HepG2 (cell line): ENCODE data around the gene SLC19A1. TPM values are rescaled to one million over a fixed set of nuclear protein-coding genes. Genes with fewer than 3 reads are reported as not detected.

Experiments used
- BRD4 ChIP-seq: sonication (generic); formaldehyde crosslinking; IDR thresholded peaks from 2 replicates; pipeline ENCODE4 v1.4.0; 2020; ENCODE audit warnings: missing genetic modification reagents
- DBP ChIP-seq: sonication (generic); formaldehyde crosslinking; IDR thresholded peaks from 2 replicates; pipeline ENCODE4 v1.4.0; 2020; ENCODE audit warnings: missing genetic modification reagents; ENCODE audit errors: not compliant biosample characterization
- EED ChIP-seq: sonication (generic); formaldehyde crosslinking; IDR thresholded peaks from 2 replicates; pipeline ENCODE4 v1.5.0; 2020; ENCODE audit warnings: mild to moderate bottlenecking, missing genetic modification reagents
- GFI1 ChIP-seq: sonication (generic); formaldehyde crosslinking; IDR thresholded peaks from 2 replicates; pipeline ENCODE4 v1.5.0; 2020; ENCODE audit warnings: missing genetic modification reagents, mild to moderate bottlenecking, borderline replicate concordance
- GPBP1L1 ChIP-seq: sonication (generic); formaldehyde crosslinking; IDR thresholded peaks from 2 replicates; pipeline ENCODE4 v1.5.0; 2020; ENCODE audit warnings: mild to moderate bottlenecking, missing genetic modification reagents
- LCORL ChIP-seq, 2 experiments: fragments of 450-650 bp in 1 of 2; sonication (generic) in 1 of 2; formaldehyde crosslinking in 1 of 2; IDR thresholded peaks; 2 replicates each; pipeline versions ENCODE4 v1.5.0 to v1.6.1; 2017 to 2020; ENCODE audit warnings: antibody characterized with exemption in 1 of 2, missing genetic modification reagents in 1 of 2
- NFRKB ChIP-seq: fragments of 450-650 bp; IDR thresholded peaks from 2 replicates; pipeline ENCODE4 v1.6.1; 2017
- NONO ChIP-seq, 2 experiments: fragments of 450-650 bp in 1 of 2; sonication (generic) in 1 of 2; formaldehyde crosslinking in 1 of 2; IDR thresholded peaks in 1 of 2; conservative IDR thresholded peaks in 1 of 2; 2 replicates each; pipeline versions ENCODE4 v1.6.1 to v1.8.0; 2017 to 2022; ENCODE audit warnings: mild to moderate bottlenecking in 1 of 2, missing genetic modification reagents in 1 of 2, moderate library complexity in 1 of 2
- TAF15 ChIP-seq: fragments of 200-400 bp; formaldehyde crosslinking; IDR thresholded peaks from one replicate; pipeline ENCODE4 v1.6.1; 2018; ENCODE audit warnings: mild to moderate bottlenecking, low read depth, low read length; ENCODE audit not compliant: poor library complexity, severe bottlenecking
- TBX3 ChIP-seq: fragments of 450-650 bp; IDR thresholded peaks from 2 replicates; pipeline ENCODE4 v1.6.1; 2017; ENCODE audit warnings: antibody characterized with exemption, mild to moderate bottlenecking, inconsistent platforms, borderline replicate concordance
- TEF ChIP-seq: sonication (generic); formaldehyde crosslinking; IDR thresholded peaks from 2 replicates; pipeline ENCODE4 v1.5.0; 2020; ENCODE audit warnings: missing genetic modification reagents
- TOPORS ChIP-seq: sonication (generic); formaldehyde crosslinking; IDR thresholded peaks from 2 replicates; pipeline ENCODE4 v1.8.0; 2023; ENCODE audit warnings: mild to moderate bottlenecking, missing genetic modification reagents
- ZFX ChIP-seq: sonication (generic); formaldehyde crosslinking; IDR thresholded peaks from 2 replicates; pipeline ENCODE4 v1.4.0; 2020; ENCODE audit warnings: mild to moderate bottlenecking, low read depth, missing genetic modification reagents, moderate library complexity
- ZNF639 ChIP-seq: conservative IDR thresholded peaks from 2 replicates; pipeline ENCODE4 v1.6.1; 2018; ENCODE audit warnings: missing genetic modification reagents
- ZNF678 ChIP-seq: sonication (generic); formaldehyde crosslinking; IDR thresholded peaks from 2 replicates; pipeline ENCODE4 v1.4.0; 2020; ENCODE audit warnings: mild to moderate bottlenecking, missing genetic modification reagents
- ZNF772 ChIP-seq: sonication (generic); formaldehyde crosslinking; IDR thresholded peaks from 2 replicates; pipeline ENCODE4 v1.5.0; 2020; ENCODE audit warnings: mild to moderate bottlenecking, missing genetic modification reagents
- ZNF891 ChIP-seq: sonication (generic); formaldehyde crosslinking; IDR thresholded peaks from 2 replicates; pipeline ENCODE4 v1.5.0; 2020; ENCODE audit warnings: mild to moderate bottlenecking, missing genetic modification reagents
- polyA plus RNA-seq, 8 experiments: library from polyadenylated mRNA; depleted of rRNA in 3 of 8; stranded (reverse) in 7 of 8; unstranded in 1 of 8; fragments of >200 nt; fragmentation: Illumina TruSeq in 4 of 8; extraction: Trizol in 4 of 8; gene quantifications; 2 replicates each; pipeline versions ENCODE4 v1.2.1 to v1.2.3, GENCODE V29; 2011 to 2016; ENCODE audit warnings: low read depth in 4 of 8, missing spikeins in 1 of 8, mixed read lengths in 1 of 8; ENCODE audit not compliant: insufficient read depth in 1 of 8
- total RNA-seq, 5 experiments: library from RNA; depleted of rRNA; stranded (reverse); fragments of >200 nt; fragmentation: Illumina TruSeq; extraction: Trizol; gene quantifications; 2 replicates each; pipeline ENCODE4 v1.2.3, GENCODE V29; 2016; ENCODE audit warnings: low read depth in 1 of 5
- TF ChIP-seq, protein P1 (sequence below): sonication (generic); formaldehyde crosslinking; IDR thresholded peaks from 2 replicates; pipeline ENCODE4 v1.4.0; 2020; ENCODE audit warnings: missing genetic modification reagents
- TF ChIP-seq, protein P2 (sequence below): sonication (generic); formaldehyde crosslinking; IDR thresholded peaks from 2 replicates; pipeline ENCODE4 v1.5.1; 2020; ENCODE audit warnings: missing genetic modification reagents, mild to moderate bottlenecking, borderline replicate concordance

The SLC19A1 gene
- total and polyA plus RNA-seq, 2 of the 13 experiments (the other 11 are each of a cell fraction or from before 2014, with no cell fraction given) = 21.8 to 23.0 TPM

GRCh38 chr21:45472445-45473365, 69.5 kb downstream of the SLC19A1 start (continued):
- TF ChIP-seq BRD4 (CRISPR knock-in tag) (peak; percentile 67), EED (no peak), DBP (CRISPR knock-in tag) (no peak), ZFX (no peak), ZNF772 (peak; percentile 47; the same call in 1 of the 2 replicates), ZNF639 (no peak), ZNF678 (no peak), NFRKB (no peak), TEF (no peak), NONO (IDR thresholded peaks at IDR 0.05) (no peak), NONO (CRISPR knock-in tag; conservative IDR thresholded peaks at IDR 0.05) (peak; percentile 51; the same call in 1 of the 2 replicates), GPBP1L1 (CRISPR knock-in tag) (no peak), LCORL (IDR thresholded peaks at IDR 0.05) (no peak), LCORL (CRISPR knock-in tag; IDR thresholded peaks at IDR 0.05) (peak; percentile 82), ZNF891 (peak; percentile 43; the same call in 1 of the 2 replicates), TBX3 (no peak), GFI1 (CRISPR knock-in tag) (no peak), TOPORS (CRISPR knock-in tag) (no peak), TAF15 (no peak)
- TF ChIP-seq, protein P1, sequence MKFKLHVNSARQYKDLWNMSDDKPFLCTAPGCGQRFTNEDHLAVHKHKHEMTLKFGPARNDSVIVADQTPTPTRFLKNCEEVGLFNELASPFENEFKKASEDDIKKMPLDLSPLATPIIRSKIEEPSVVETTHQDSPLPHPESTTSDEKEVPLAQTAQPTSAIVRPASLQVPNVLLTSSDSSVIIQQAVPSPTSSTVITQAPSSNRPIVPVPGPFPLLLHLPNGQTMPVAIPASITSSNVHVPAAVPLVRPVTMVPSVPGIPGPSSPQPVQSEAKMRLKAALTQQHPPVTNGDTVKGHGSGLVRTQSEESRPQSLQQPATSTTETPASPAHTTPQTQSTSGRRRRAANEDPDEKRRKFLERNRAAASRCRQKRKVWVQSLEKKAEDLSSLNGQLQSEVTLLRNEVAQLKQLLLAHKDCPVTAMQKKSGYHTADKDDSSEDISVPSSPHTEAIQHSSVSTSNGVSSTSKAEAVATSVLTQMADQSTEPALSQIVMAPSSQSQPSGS = no peak; the same call in 1 of the 2 replicates
- TF ChIP-seq, protein P2, sequence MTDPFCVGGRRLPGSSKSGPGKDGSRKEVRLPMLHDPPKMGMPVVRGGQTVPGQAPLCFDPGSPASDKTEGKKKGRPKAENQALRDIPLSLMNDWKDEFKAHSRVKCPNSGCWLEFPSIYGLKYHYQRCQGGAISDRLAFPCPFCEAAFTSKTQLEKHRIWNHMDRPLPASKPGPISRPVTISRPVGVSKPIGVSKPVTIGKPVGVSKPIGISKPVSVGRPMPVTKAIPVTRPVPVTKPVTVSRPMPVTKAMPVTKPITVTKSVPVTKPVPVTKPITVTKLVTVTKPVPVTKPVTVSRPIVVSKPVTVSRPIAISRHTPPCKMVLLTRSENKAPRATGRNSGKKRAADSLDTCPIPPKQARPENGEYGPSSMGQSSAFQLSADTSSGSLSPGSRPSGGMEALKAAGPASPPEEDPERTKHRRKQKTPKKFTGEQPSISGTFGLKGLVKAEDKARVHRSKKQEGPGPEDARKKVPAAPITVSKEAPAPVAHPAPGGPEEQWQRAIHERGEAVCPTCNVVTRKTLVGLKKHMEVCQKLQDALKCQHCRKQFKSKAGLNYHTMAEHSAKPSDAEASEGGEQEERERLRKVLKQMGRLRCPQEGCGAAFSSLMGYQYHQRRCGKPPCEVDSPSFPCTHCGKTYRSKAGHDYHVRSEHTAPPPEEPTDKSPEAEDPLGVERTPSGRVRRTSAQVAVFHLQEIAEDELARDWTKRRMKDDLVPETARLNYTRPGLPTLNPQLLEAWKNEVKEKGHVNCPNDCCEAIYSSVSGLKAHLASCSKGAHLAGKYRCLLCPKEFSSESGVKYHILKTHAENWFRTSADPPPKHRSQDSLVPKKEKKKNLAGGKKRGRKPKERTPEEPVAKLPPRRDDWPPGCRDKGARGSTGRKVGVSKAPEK (CRISPR knock-in tag) = no peak
